Posterior vena cava (tissue), 2 donors: ENCODE data around the gene LCLAT1. TPM values are rescaled to one million over a fixed set of nuclear protein-coding genes. Genes with fewer than 3 reads are reported as not detected.

Experiments
- DNase-seq: peaks from one replicate; pipeline ENCODE4 v3.0.0-alpha.2; 2020; ENCODE audit warnings: low spot score
- intact Hi-C, 2 donors: fragments of 100-400 bp; cut with DNase I; formaldehyde crosslinking; loops; one replicate each; pipeline versions ENCODE4 v1.14.1 to v1.14.2; 2022 to 2023
- total RNA-seq, 2 donors: library from RNA; stranded (reverse); fragmentation: NEBNext Ultra II Directional; extraction: Animal tissue kit (Norgen Biotek cat#: 25700); gene quantifications; one replicate each; pipeline ENCODE4 v1.2.1, GENCODE V29; 2021
- donor health status: DM: yes; HTN: yes; CAD: no.
- donor health status: DM: yes; HTN: yes; CAD: no.

The LCLAT1 gene
- total RNA-seq, 2 donors from 2014 or later = 22.3 to 43.3 TPM

DNA sequence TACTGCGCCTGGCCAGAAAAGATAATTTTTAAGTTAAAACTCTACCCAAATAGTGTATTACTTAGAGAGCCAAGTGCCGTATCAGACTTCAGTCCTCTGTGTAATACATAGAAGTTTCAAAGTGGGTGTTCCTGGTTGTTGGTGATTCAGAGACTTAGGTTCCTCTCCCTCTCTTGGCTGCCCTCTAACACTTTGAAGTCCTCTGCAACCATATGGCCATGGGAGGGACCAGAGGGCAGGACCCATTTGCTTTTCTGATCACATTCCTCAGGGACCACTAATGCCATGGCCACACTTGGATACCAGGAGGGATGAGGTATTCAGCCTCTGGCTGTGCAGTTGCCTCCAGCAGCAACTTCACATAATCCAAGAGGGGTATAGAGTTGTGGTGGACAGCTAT lies 228.7 kb downstream of the LCLAT1 start:
- intact Hi-C loops = no loop called here
- no peak for DNase-seq

DNA sequence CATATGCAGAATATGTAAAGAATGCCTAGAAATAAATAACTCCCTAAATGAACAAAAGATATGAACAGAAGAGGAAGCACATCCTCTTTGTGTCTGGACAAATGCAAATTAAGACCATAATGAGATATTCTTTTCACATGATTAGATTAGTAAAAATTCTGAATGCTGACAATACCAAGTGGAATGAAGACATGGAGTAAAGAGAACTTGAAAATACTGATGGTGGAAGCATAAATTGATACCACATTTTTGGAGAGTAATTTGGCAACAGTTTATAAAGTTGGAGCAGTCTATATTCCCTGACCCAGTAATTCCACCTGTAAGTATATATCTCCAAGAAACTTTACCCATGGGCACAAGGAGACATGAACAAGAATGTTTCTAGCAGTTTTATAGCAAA lies 230.2 kb downstream of the LCLAT1 start:
- DNase-seq = no peak
- intact Hi-C loops = no loop called here

DNA sequence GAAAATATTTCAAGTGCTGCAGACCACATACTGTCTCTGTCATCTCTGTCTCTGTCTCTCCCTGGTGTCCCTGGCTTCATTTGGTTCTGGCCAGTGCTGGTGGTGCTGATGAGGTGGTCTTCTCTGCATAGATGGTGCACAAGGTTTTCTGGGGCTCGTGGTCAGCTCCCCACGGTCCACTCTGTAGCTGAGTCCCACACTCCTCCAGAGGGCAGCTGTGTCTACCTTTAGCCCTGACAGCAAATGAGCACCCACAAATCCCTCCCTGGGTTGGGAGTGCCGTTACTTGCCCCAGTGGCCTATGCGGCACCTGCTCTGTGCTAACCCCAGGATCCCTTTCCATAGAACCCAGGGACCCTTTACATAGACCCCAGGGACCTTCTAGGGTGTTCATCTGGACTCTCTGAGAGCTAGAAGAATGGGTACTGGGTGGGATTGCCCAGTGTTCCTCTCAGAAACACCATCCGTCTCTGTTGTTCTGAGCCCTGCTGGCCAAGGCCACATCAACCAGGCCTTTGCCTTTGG lies 230.9 kb downstream of the LCLAT1 start:
- DNase-seq = no peak
- intact Hi-C loops = no loop called here

DNA sequence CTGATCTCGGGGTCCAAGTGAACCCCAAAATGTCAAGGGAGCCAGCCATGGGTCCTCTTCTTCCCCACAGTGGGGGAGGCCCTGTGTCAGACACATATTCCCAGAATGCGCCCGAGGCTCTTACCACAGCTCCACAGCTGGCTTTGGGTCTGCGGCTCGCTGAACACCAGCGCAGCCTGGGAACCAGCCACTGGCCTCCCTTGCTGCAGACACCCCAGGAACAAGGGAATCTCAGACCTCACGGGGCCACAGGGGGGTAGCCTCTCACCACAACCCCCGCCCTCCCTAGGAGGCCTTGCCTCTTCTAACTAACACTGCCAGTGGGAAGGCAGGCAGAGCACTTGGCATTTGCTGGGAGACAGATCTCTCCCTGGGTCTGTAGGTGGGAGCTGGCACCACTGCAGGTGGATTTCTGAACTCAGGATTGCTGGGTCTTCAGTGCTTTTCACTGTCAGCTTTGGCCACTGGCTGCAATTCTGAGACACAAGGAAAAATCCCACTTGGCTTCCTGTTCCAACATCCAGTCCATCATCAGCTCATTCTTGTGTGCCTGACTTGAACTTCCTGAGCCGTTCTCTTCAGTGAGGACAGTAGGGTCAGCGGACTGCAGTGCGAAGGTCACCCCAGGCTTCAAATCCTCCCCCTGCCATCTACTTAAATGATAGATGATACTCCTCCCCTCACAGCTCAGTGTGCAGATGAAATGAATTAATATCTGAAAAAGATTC lies 231.5 kb downstream of the LCLAT1 start:
- no peak for DNase-seq
- intact Hi-C loops = no loop called here

DNA sequence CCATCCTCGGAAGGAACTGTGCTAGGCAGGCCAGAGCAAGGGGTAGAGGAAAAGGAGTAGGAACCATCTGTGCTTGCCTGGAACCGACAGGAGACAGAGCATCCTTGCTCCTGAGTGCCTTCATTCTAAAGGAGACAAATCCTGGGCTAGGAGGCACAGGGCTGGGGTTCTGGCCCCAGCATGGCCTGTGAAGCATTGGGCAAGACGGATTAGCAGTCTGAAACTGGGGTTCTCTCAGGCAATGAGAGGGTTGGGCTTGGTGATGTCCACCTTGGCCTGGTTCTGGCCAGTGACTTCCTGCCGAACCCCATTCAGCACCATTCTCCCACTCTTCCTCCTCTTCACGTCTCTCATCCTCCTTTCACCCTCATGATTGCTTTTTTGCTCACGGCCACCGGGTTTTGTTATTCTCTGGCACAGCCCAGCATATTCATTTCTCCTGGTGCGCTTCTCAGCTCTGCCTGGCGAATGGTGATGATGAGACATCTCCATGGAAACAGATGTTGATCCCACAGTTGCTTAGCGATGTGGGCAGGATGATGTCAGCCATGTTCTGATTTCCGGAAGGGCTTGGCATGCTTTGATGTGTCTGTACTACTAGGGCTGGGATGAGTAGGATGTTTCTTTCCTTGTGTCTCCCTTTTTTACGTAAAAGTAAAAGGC lies 232.5 kb downstream of the LCLAT1 start:
- intact Hi-C loops = loop anchor here in 1 of 2 donors (5.0 kb wide), 1 partner anchor 1957 kb away; no protein-coding TSS in a partner anchor
- no peak for DNase-seq

DNA sequence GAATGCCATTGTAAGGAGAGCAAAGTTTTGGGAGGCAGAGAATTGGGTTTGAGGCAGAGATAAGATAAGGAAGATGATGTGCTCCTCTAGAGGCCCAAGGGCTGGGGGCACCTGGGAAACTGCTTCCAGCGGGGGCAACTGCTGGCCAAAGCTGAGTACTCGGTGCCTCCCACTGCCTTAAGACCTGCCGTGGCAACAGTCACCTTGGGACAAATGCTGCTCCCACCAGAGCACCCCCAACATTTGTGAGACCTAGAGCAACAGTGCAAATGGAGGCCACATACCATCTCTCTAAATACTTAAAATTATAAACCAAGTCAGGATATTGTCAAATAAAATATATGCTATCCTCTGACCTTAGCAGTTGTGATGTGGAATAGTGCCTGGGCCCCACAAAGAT lies 233.1 kb downstream of the LCLAT1 start:
- no peak for DNase-seq
- intact Hi-C loops = loop anchor here in 1 of 2 donors (5.0 kb wide), 1 partner anchor 1958 kb away; no protein-coding TSS in a partner anchor

DNA sequence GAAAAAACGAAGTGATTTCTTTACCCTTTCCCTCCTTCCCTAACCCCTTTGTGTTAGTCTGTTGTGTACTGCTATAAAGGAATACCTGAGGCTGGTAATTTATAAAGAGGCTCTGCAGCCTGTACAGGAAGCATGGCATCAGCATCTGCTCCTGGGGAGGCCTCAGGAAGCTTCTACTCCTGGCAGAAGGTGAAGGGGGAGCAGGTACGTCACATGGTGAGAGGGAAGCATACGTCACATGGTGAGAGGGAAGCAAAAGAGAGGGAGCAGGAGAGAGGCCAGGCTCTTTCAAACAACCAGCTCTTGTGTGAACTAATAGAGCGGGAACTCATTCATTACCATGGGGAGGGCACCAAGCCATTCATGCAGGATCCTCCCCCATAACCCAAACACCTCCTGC lies 234.0 kb downstream of the LCLAT1 start:
- no peak for DNase-seq
- intact Hi-C loops = loop anchor here in 1 of 2 donors (5.0 kb wide), 1 partner anchor 1959 kb away; no protein-coding TSS in a partner anchor

DNA sequence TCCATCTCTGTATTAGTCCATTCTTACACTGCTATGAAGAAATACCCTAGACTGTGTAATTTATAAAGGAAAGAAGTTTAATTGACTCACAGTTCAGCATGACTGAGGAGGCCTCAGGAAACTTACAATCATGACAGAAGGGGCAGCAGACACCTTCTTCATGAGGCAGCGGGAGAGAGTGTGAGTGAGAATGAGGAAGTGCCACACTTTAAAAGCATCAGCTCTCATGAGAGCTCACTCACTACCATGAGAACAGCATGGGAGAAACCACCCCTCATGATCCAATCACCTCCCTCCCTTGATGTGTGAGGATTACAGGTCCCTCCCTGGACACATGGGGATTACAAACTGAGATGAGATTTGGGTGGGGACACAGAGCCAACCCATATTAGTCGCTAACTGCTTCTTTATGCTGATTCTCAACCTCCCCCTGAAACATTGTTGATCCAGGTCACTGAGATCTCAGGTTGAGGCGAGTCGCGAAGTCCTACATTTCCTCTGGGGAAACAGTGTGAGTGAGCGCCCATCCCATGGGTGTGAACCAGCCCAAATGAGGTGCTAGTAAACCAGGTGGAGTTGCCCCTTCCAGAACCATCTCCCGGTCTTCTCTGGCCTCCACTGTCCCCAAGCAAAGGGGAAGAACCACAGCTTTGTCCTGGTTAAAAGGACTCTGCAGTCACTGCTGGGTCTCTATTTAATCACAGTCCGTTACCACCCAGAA lies 236.3 kb downstream of the LCLAT1 start:
- intact Hi-C loops = loop anchor here in 1 of 2 donors (5.0 kb wide), 1 partner anchor 1961 kb away; no protein-coding TSS in a partner anchor
- no peak for DNase-seq

DNA sequence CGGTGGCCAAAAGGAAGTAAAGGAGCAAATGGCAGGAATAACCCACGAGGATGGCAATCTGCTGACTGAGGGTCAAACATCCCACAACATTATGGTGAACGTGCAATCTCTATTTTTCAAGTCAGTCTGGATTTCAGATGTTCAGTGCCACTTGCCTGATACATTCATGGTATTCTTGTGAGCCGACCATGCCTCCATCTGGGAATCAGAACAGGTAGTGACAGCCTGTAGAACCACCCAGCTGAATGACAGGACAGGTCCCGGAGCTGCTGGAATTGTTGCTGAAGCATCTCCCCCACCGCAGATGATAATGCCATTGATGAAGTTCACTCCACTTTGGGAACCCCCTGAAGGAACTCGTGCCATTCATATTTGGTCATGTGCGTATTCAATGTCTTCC lies 237.0 kb downstream of the LCLAT1 start:
- intact Hi-C loops = loop anchor here in 1 of 2 donors (5.0 kb wide), 1 partner anchor 1962 kb away; no protein-coding TSS in a partner anchor
- DNase-seq = no peak

DNA sequence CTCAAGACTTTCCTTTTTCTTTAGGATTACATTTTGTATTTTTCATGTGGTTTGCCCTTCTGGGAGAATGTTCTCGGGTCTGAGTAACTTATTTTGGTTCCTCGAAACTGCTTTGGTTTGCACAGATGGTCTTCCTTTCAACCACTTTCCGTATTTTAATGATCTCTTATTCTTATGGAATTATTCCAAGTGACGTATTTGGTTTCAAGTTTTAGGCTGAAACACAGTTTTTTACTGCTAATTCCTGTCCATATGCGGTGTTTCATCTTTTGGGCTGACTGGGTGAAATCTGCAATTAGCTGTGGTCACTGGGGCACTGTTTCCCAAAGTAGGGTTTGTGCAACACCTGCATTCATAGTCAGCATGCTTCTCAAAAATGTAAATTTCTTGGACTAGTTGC lies 237.5 kb downstream of the LCLAT1 start:
- intact Hi-C loops = loop anchor here in 1 of 2 donors (5.0 kb wide), 1 partner anchor 1962 kb away; no protein-coding TSS in a partner anchor

DNA sequence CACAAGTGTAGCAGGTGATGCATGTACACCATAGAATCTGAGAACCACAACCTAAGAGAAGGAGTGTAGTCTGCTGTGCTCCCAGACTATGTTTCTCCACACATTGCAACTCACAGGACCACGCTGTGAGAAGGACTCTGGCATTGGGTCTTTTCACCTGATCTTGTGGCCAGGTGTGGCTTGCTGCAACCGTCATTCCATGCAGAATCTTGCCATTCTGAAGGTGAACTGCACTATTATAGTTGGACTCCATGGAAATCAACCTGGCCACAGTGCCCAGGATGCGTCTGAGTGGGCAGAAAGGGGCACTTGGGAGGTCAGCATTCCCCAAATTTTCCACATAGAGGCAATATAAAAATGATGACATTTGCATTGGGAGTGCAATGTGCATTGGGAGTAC lies 237.9 kb downstream of the LCLAT1 start:
- intact Hi-C loops = loop anchor here in 1 of 2 donors (5.0 kb wide), 1 partner anchor 1963 kb away; no protein-coding TSS in a partner anchor
- DNase-seq = peak; percentile 42

More for the DNA sequence above, 237.5 kb downstream of the LCLAT1 start:
- DNase-seq = no peak

DNA sequence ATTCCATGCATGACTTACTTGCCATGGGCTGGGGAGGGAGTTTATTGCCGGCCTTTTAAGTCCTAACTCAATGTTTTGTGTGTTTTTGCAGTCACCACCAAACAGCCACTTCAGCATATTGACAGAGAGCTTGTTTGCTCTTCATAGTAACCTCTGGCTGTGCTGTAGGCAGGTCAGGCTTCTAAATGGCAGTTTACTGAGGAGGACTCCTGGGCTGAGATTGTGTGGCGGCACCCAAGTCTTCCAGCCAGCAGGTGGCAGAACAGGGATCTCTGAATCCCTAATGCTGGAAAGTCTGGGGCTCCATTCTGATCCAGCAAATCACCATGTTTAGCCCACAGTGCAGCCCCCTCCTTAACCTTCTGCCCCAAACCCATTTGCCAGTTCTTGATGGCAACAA lies 239.0 kb downstream of the LCLAT1 start:
- intact Hi-C loops = no loop called here
- DNase-seq = no peak

DNA sequence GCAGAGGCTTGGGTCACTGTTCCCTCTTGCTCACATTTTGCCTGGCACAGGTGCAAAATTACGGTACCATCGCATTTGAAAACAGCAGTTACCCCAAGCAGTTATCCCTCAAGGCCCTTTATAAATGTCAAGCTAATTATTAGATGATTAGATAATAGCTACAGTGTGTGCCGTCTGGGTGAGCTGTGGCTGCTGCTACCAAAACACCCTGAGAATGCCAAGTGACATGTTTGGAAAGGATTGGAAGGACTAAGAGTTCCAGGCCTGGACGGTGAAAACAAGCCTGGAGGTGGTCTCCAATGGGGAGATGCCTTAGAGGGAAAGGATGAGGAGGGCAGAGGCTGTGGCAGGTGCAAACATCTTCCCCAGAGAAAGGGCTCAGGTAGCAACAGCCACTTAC lies 239.6 kb downstream of the LCLAT1 start:
- peak; percentile 42 for DNase-seq
- intact Hi-C loops = no loop called here

DNA sequence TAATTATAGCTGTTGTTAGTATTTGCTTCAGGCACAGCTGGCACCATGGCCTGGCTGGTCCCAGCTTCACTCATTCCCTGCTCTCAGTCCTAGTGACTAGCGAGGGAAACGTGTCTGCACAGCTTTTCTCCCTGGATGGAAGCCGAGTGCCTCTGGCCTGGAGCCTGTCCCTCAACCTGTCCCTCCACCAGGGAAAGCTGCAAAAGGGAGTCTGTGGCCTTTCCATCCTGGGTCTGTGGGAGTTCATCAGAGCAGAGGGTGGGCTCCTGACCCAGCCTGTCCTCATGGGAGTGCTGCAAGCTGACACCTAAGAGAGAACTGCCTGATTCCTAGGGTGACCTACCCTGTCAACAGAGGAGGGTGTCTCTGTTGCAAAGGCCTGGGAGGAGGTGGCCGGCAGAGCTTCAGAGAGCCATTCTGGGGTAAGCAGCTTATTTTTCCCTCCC lies 241.9 kb downstream of the LCLAT1 start:
- intact Hi-C loops = no loop called here
- DNase-seq = peak; percentile 62

DNA sequence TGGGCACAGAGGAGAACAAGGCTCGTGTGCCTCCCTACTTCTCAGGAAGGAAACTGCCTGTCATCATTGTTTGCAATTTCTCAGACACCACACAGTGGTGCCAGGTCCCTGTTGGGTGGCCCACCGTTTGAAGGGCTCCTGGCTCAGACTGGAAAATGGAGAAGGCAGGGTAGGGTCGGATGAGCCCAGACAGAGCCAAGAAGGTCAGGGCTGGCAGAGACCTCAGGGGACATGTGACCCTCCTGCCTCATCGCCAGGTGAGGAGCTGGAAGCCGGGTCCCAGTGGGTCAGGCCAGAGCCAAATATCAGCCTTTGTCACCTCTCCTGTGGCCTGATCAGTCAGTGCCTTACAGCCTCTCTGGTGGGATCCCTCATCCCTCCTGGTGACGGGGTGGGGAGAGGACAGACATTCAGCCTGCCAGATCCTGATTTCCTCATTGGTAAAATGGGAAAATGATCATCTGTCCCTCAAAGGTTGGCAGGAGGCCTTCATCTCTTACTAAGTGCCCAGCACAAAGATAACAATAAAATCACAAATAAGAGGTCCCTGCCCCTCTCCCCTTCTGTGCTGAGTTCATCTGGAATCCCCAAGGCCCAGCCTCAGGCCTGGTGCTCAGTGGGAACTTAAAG lies 242.6 kb downstream of the LCLAT1 start:
- peak; percentile 59 for DNase-seq
- intact Hi-C loops = loop anchor here in 1 of 2 donors (10.0 kb wide), 1 partner anchor 195 kb away; no protein-coding TSS in a partner anchor

DNA sequence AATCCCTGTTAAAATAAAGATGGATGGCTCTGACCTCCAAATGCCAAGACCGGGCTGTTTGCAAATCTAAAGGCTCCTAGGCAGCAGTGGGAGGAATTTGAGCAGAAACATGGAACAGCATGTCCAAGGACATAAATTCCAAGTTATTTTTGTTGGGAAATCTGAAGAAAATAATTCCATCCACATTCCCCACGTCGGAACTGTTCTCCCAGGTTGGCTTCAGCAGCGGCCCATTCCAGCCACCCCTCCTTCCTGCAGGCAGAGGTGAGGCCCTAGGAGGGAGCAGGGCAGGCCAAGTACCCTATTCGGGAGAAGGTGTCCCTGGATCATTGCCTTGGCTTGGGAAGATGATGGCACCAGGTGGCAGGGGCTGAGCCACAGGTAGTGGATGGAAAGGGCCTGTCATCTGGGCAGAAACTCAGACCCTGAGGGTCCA lies 243.1 kb downstream of the LCLAT1 start:
- intact Hi-C loops = loop anchor here in 1 of 2 donors (10.0 kb wide), 1 partner anchor 195 kb away; no protein-coding TSS in a partner anchor
- peak; percentile 70 for DNase-seq

DNA sequence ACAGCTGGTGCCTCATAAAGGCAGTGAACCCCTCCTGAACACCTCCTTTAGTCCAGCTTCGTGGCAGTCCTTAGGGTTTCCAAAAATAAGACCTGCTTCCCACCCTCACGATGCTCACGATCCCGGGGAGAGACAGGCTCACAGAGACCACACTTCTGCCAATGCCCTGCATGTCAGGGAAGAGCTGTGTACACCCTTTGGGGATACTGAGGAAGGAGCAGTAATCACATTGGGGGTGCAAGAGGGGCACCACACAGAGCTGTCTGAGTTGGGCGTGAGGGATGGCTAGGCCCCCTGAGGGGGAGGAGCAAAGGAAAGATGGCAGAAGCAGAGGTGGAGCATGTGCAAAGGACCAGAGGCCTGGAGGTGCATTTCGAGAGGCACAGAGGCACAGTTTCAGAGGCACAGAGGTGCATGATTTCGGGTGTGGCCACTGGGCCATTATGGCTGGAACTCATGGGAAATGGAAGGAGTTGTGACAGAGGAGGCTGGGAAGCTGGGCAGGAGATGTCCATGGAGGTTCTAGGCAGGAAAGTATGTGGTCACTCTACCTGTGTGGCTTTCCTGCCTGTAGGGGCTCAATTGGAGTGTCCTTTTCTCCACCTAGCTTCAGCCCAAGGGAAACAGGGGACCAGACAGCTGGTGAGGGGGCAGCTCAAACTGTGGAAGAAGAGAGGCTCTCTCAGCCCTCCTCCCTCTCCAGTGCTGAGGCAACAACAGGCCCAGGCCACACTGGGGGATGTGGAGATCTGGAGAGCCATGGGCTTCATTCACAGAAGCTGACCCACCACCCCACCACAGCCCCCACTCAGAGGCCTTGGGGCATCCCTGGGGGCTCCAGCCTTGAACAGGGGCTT lies 244.3 kb downstream of the LCLAT1 start:
- intact Hi-C loops = loop anchor here in 1 of 2 donors (10.0 kb wide), 1 partner anchor 197 kb away; no protein-coding TSS in a partner anchor

More for the DNA sequence above, 244.3 kb downstream of the LCLAT1 start:
- DNase-seq = peak; percentile 76
